ENCODE measurements around the gene PFDN2. TPM values are rescaled to one million over a fixed set of nuclear protein-coding genes. Genes with fewer than 3 reads are reported as not detected.
A peak's percentile ranks its signal among the peaks of the same experiment; 100 is the strongest.

PFDN2 gene
- total and polyA plus RNA-seq, 10 of the 15 experiments (the other 5 are each of a cell fraction or from before 2014, with no cell fraction given) = 30.0 to 141 (median 80.5) TPM

DNA sequence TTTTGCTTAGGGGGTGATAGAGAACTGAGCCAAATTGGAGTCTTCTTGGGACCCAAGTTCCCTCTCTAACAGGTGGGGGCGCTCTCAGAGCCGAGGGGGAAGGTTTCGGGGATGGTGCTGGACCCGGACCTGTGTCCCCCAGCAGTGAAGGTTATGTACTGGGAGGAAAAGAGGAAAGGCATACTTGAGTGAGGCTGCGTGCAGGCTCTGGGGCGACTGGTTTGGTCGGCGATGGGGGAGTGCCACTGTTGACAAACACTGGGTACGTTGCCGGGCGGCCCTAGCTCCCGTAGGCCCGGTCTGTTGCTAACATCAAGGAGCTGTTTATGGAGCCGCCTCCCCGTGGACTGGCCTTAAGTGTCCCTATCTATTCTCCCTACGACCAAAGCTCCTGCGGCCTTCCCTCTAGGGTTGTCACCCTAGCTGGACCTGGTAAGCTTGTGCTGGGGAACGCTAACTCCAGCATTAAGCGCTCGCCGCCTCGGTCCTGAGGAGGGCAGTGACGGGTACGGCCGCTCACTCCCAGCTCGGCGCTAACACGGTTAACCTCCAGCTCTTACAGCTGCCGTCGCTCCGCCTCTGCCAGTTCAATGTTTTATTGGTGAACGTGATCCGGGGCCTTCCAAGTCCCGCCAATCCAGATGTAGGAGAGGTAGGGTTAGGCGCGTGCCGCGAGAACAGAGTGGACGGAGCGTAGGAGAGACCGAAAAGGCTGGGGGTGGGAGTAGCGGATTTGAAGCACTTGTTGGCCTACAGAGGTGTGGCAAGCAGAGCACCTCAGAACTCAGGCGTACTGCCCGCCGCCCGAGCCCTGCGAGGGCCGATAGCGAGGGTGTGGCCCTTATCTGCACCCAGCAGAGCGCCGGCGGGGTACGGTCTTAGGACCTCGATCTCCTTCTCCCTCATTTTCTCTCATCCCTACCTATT is 48.2 kb upstream of the PFDN2 start, which contains the start of gene PPOX:
Gene PPOX (plus strand): TSS at position 685 of the 927 bp plus-strand sequence. CDS start 422 bp downstream, outside the sequence.
- ChIA-PET RAD21 (ENCODE audit: unreplicated experiment) (interaction anchor here (0.9 to 4.8 kb wide), 19 partner anchors 10 to 573 kb away, joined by 3 to 34 read pairs (median 5); partner anchors contain the start of genes ARHGAP30, B4GALT3, DEDD and NDUFS2), CTCF (interaction anchor here (0.6 to 5.0 kb wide), 33 partner anchors 9 to 223 kb away, joined by 3 to 60 read pairs (median 5); partner anchors contain the start of genes APOA2, B4GALT3, CFAP126 and DEDD), SMC1A (ENCODE audit: uncharacterized antibody, unreplicated experiment) (interaction anchor here (0.7 to 3.5 kb wide), 25 partner anchors 8 to 331 kb away, joined by 3 to 18 read pairs (median 5); partner anchors contain the start of genes APOA2, B4GALT3, CFAP126 and NDUFS2), POLR2A (interaction anchor here (0.5 to 2.9 kb wide), 21 partner anchors 8 to 232 kb away, joined by 3 to 17 read pairs (median 5); partner anchors contain the start of genes ARHGAP30, B4GALT3, DEDD and NDUFS2)
- ATAC-seq (peak; percentile 97), FAIRE-seq (peak; percentile 99), DNase-seq (ENCODE audit: low read depth, low spot score) (peak; percentile 92)
- Histone ChIP-seq H3K9me3 (replicated peaks; ENCODE audit: control insufficient read depth, insufficient read depth, low read length) (no peaks in the 10 kb centered on the region), H4K20me1 (ENCODE audit: control insufficient read depth, insufficient read depth) (no peaks in the 10 kb centered on the region), H3K27ac (ENCODE audit: control insufficient read depth, insufficient read depth) (peak within 1 kb of the TSS; percentile 54), H3K9ac (ENCODE audit: control insufficient read depth, insufficient read depth, low read length) (peak within 1 kb of the TSS; percentile 68), H3K27me3 (replicated peaks in 1 of 2; ENCODE audit: control insufficient read depth in 2 of 2, insufficient read depth in 2 of 2, low read length in 1 of 2) (no peaks in the 10 kb centered on the region), H2AFZ (ENCODE audit: control insufficient read depth, low read depth, low read length) (peak within 1 kb of the TSS; percentile 78), H3K4me1 (ENCODE audit: control insufficient read depth, insufficient read depth, low read length) (peaks cover 8% of the 10 kb centered on the region), H3K4me3 (peak within 1 kb of the TSS; percentile 86), H3K79me2 (ENCODE audit: control insufficient read depth, insufficient read depth, low read length) (no peaks in the 10 kb centered on the region), H3K36me3 (ENCODE audit: control insufficient read depth in 2 of 2, insufficient read depth in 2 of 2, low read length in 1 of 2) (peaks cover 6 to 10% of the 10 kb centered on the region in 2 experiments; a peak in 3 of 4 replicates), H3K4me2 (ENCODE audit: control insufficient read depth, insufficient read depth) (peak within 1 kb of the TSS; percentile 99)
- intact Hi-C loops (cut with micrococcal nuclease; ENCODE audit: unreplicated experiment) (no loop called here), in situ Hi-C loops (cut with MboI) (no loop called here)
- TSS peak; percentile 58 for BruUV-seq (replicated peaks)
- WGBS (ENCODE audit: insufficient coverage, insufficient replicate concordance, low lambda C conversion rate, missing lambda C conversion rate) = 2% methylated on average over 54 of the region's 54 CpGs
- TF ChIP-seq CREB1 (IDR thresholded peaks at IDR 0.05; ENCODE audit: low read depth) = peak; percentile 73
- peak in 1 of 2 experiments; percentile 21; a peak in 1 of 3 replicates for TF ChIP-seq EGR1 (IDR thresholded peaks at IDR 0.05; ENCODE audit: borderline replicate concordance in 1 of 2, low read depth in 2 of 2, low read length in 2 of 2)
- peak; percentile 91 for TF ChIP-seq POLR2AphosphoS2 (IDR thresholded peaks at IDR 0.05; ENCODE audit: low read depth, low read length)
- TF ChIP-seq IKZF2 (IDR thresholded peaks at IDR 0.05) = 0 out of 4 replicates have a peak, but pooled peaks of 1 of the 2 experiments have one; percentile 3
- peak; percentile 96 to 98 for TF ChIP-seq BHLHE40 (IDR thresholded peaks at IDR 0.05; ENCODE audit: borderline replicate concordance in 1 of 2, low read depth in 2 of 2, low read length in 1 of 2)
- no peak for TF ChIP-seq TCF7 (IDR thresholded peaks at IDR 0.05; ENCODE audit: borderline replicate concordance)
- TF ChIP-seq CTCF (IDR thresholded peaks at IDR 0.05 in 2 of 3, conservative IDR thresholded peaks at IDR 0.05 in 1 of 3; ENCODE audit: control insufficient read depth in 2 of 3, extremely low read depth in 1 of 3, insufficient read depth in 1 of 3, low read depth in 3 of 3, low read length in 3 of 3) = peak; percentile 50 to 67 (median 61)
- TF ChIP-seq, protein P1, sequence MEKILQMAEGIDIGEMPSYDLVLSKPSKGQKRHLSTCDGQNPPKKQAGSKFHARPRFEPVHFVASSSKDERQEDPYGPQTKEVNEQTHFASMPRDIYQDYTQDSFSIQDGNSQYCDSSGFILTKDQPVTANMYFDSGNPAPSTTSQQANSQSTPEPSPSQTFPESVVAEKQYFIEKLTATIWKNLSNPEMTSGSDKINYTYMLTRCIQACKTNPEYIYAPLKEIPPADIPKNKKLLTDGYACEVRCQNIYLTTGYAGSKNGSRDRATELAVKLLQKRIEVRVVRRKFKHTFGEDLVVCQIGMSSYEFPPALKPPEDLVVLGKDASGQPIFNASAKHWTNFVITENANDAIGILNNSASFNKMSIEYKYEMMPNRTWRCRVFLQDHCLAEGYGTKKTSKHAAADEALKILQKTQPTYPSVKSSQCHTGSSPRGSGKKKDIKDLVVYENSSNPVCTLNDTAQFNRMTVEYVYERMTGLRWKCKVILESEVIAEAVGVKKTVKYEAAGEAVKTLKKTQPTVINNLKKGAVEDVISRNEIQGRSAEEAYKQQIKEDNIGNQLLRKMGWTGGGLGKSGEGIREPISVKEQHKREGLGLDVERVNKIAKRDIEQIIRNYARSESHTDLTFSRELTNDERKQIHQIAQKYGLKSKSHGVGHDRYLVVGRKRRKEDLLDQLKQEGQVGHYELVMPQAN (conservative IDR thresholded peaks at IDR 0.05) = peak; percentile 83
- TF ChIP-seq ZBTB4 (CRISPR knock-in tag; IDR thresholded peaks at IDR 0.05) = no peak
- no peak for TF ChIP-seq SUZ12 (IDR thresholded peaks at IDR 0.05; ENCODE audit: unreplicated experiment)
- TF ChIP-seq FOXM1 (IDR thresholded peaks at IDR 0.05; ENCODE audit: low read depth, low read length) = peak; percentile 11; the same call in 1 of the 2 replicates
- TF ChIP-seq TCF3 (IDR thresholded peaks at IDR 0.05; ENCODE audit: borderline replicate concordance, insufficient read depth, low read depth, low read length) = peak; percentile 62; the same call in 1 of the 2 replicates
